Left ventricle myocardium inferior (tissue), 1 donor: Measurements from ENCODE around the gene NPAS4. TPM values are rescaled to one million over a fixed set of nuclear protein-coding genes. Genes with fewer than 3 reads are reported as not detected.

Source experiments
- DNase-seq: peaks from one replicate; pipeline ENCODE4 v3.0.0-alpha.2; 2020
- H3K27ac ChIP-seq: fragments of 200-600 bp; replicated peaks from 2 replicates; pipeline ENCODE4 v1.8.0; 2021
- H3K27me3 ChIP-seq: fragments of 200-600 bp; 2 replicates; pipeline ENCODE4 v1.8.0; 2021; ENCODE audit warnings: low read depth
- H3K36me3 ChIP-seq: fragments of 200-600 bp; 2 replicates; pipeline ENCODE4 v1.8.0; 2021
- H3K4me1 ChIP-seq: fragments of 200-600 bp; 2 replicates; pipeline ENCODE4 v1.8.0; 2021
- H3K4me3 ChIP-seq: fragments of 200-600 bp; 2 replicates; pipeline ENCODE4 v1.8.0; 2021; ENCODE audit warnings: mild to moderate bottlenecking, moderate library complexity
- H3K9me3 ChIP-seq: fragments of 200-600 bp; replicated peaks from 2 replicates; pipeline ENCODE4 v1.8.0; 2021
- CTCF ChIP-seq: fragments of 200-600 bp; IDR thresholded peaks from 2 replicates; pipeline ENCODE4 v1.8.0; 2021; ENCODE audit warnings: antibody characterized with exemption, mild to moderate bottlenecking, borderline replicate concordance
- intact Hi-C: fragments of 100-400 bp; cut with micrococcal nuclease; formaldehyde crosslinking; loops from one replicate; pipeline ENCODE4 v1.11.0; 2022
- total RNA-seq: library from RNA; stranded (reverse); fragmentation: NEBNext Ultra II Directional; extraction: Animal tissue kit (Norgen Biotek cat#: 25700); gene quantifications from one replicate; pipeline ENCODE4 v1.2.1, GENCODE V29; 2021
- donor health status: DM: no; HTN: yes; CAD: no; lungs with severe emphysema.

The NPAS4 gene
- total RNA-seq, 1 donor from 2014 or later = not detected

GRCh38 chr11:66468691-66469090, 47.9 kb downstream of the NPAS4 start:
- Histone ChIP-seq H3K4me1 (peaks cover 28% of the 10 kb centered on the region), H3K4me3 (no peak overlapping the region), H3K27ac (no peak overlapping the region), H3K9me3 (no peaks in the 10 kb centered on the region), H3K27me3 (no peaks in the 10 kb centered on the region), H3K36me3 (peaks cover 22% of the 10 kb centered on the region)
- DNase-seq = no peak
- no peak for TF ChIP-seq CTCF
- intact Hi-C loops = no loop called here

GRCh38 chr11:66469441-66469840, 48.6 kb downstream of the NPAS4 start:
- TF ChIP-seq CTCF = no peak
- H3K36me3 ChIP-seq = peaks cover 29% of the 10 kb centered on the region
- H3K27me3 ChIP-seq = no peaks in the 10 kb centered on the region
- no peak overlapping the region for H3K27ac ChIP-seq
- no peak for DNase-seq
- H3K4me1 ChIP-seq = peaks cover 28% of the 10 kb centered on the region
- no peaks in the 10 kb centered on the region for H3K9me3 ChIP-seq
- no peak overlapping the region for H3K4me3 ChIP-seq
- intact Hi-C loops = no loop called here

- H3K27me3 ChIP-seq = no peaks in the 10 kb centered on the region
- peaks cover 35% of the 10 kb centered on the region for H3K36me3 ChIP-seq
- DNase-seq = no peak
- no peak for TF ChIP-seq CTCF
- no peak overlapping the region for H3K4me3 ChIP-seq
- H3K4me1 ChIP-seq = peaks cover 28% of the 10 kb centered on the region
- intact Hi-C loops = no loop called here
- no peaks in the 10 kb centered on the region for H3K9me3 ChIP-seq
- no peak overlapping the region for H3K27ac ChIP-seq
These were observed 49.2 kb downstream of the NPAS4 start for GRCh38 chr11:66470015-66470414.

GRCh38 chr11:66471142-66471541, 50.3 kb downstream of the NPAS4 start:
- Histone ChIP-seq H3K36me3 (peaks cover 45% of the 10 kb centered on the region), H3K4me3 (no peak overlapping the region), H3K4me1 (peaks cover 17% of the 10 kb centered on the region), H3K9me3 (no peaks in the 10 kb centered on the region), H3K27ac (no peak overlapping the region), H3K27me3 (no peaks in the 10 kb centered on the region)
- intact Hi-C loops = no loop called here
- DNase-seq = no peak
- no peak for TF ChIP-seq CTCF

GRCh38 chr11:66472054-66472453, 51.2 kb downstream of the NPAS4 start:
- H3K36me3 ChIP-seq = peaks cover 45% of the 10 kb centered on the region
- H3K27ac ChIP-seq = no peak overlapping the region
- H3K4me3 ChIP-seq = no peak overlapping the region
- intact Hi-C loops = no loop called here
- no peak for TF ChIP-seq CTCF
- no peak for DNase-seq
- H3K4me1 ChIP-seq = peaks cover 13% of the 10 kb centered on the region
- H3K9me3 ChIP-seq = no peaks in the 10 kb centered on the region
- no peaks in the 10 kb centered on the region for H3K27me3 ChIP-seq

GRCh38 chr11:66473167-66473566, 52.3 kb downstream of the NPAS4 start:
- H3K4me3 ChIP-seq = no peak overlapping the region
- TF ChIP-seq CTCF = no peak
- no peak overlapping the region for H3K27ac ChIP-seq
- no peak for DNase-seq
- H3K9me3 ChIP-seq = no peaks in the 10 kb centered on the region
- peaks cover 3% of the 10 kb centered on the region for H3K4me1 ChIP-seq
- no peaks in the 10 kb centered on the region for H3K27me3 ChIP-seq
- intact Hi-C loops = no loop called here
- peaks cover 45% of the 10 kb centered on the region for H3K36me3 ChIP-seq
